Activated naive CD4-positive, alpha-beta T cell treated with anti-CD3 and anti-CD28 coated beads, Interleukin-2, amount 50 U/mL, for 72 hours (primary cell): ENCODE data around the gene ICOSLG. TPM values are rescaled to one million over a fixed set of nuclear protein-coding genes. Genes with fewer than 3 reads are reported as not detected.

Experiments
- ATAC-seq, 2 donors: fragments of 150-1000 bp; cut with Tn5 transposase; 2 replicates each; pipeline ENCODE4 v1.10.0; 2021; ENCODE audit warnings: mild to moderate bottlenecking in 2 of 2, moderate library complexity in 2 of 2
- DNase-seq, 2 donors: peaks; one replicate each; pipeline ENCODE4 v3.0.0; 2021 to 2022; ENCODE audit warnings: low spot score in 2 of 2
- H3K27ac Mint-ChIP-seq, 2 donors: one replicate each; pipeline ENCODE4 v1.8.0; 2022; ENCODE audit warnings: mild to moderate bottlenecking in 2 of 2, mixed read lengths in 2 of 2
- H3K36me3 Mint-ChIP-seq, 2 donors: one replicate each; pipeline ENCODE4 v1.8.0; 2022; ENCODE audit warnings: mixed read lengths in 2 of 2
- H3K9me3 Mint-ChIP-seq, 2 donors: one replicate each; pipeline ENCODE4 v1.8.0; 2022; ENCODE audit warnings: mixed read lengths in 2 of 2
- total RNA-seq, 2 donors: library from RNA; stranded (reverse); gene quantifications; one replicate each; pipeline ENCODE4 v1.2.3, GENCODE V29; 2022

The ICOSLG gene
- total RNA-seq, 2 donors from 2014 or later = 2.1 to 4.1 TPM

- Mint-ChIP-seq H3K9me3 (no peaks in the 10 kb centered on the region), H3K27ac (no peak overlapping the region), H3K36me3 (no peaks in the 10 kb centered on the region)
- ATAC-seq (no peak), DNase-seq (no peak)
These were observed 31.0 kb upstream of the ICOSLG start for GRCh38 chr21:44271558-44272283.

- H3K27ac Mint-ChIP-seq = no peak overlapping the region
- H3K36me3 Mint-ChIP-seq = no peaks in the 10 kb centered on the region
- DNase-seq = no peak
- no peak for ATAC-seq
- no peaks in the 10 kb centered on the region for H3K9me3 Mint-ChIP-seq
These were observed 28.3 kb upstream of the ICOSLG start for GRCh38 chr21:44269090-44269489.

GRCh38 chr21:44267655-44268142 is 27.0 kb upstream of the ICOSLG start:
- no peak overlapping the region for H3K27ac Mint-ChIP-seq
- peak in 1 of 2 donors; percentile 37 for ATAC-seq

GRCh38 chr21:44265734-44266270 is 25.1 kb upstream of the ICOSLG start:
- DNase-seq = no peak
- ATAC-seq = no peak
- no peaks in the 10 kb centered on the region for H3K36me3 Mint-ChIP-seq
- no peak overlapping the region for H3K27ac Mint-ChIP-seq
- H3K9me3 Mint-ChIP-seq = no peaks in the 10 kb centered on the region

More at GRCh38 chr21:44267655-44268142, 27.0 kb upstream of the ICOSLG start:
- Mint-ChIP-seq H3K9me3 (no peaks in the 10 kb centered on the region), H3K36me3 (no peaks in the 10 kb centered on the region)
- no peak for DNase-seq

- DNase-seq = no peak
These were observed 23.0 kb upstream of the ICOSLG start for GRCh38 chr21:44263768-44264167.

GRCh38 chr21:44263221-44263760 is 22.5 kb upstream of the ICOSLG start:
- no peak overlapping the region for H3K27ac Mint-ChIP-seq
- H3K36me3 Mint-ChIP-seq = no peaks in the 10 kb centered on the region
- H3K9me3 Mint-ChIP-seq = no peaks in the 10 kb centered on the region
- DNase-seq = no peak
- no peak for ATAC-seq

More at GRCh38 chr21:44263768-44264167, 23.0 kb upstream of the ICOSLG start:
- Mint-ChIP-seq H3K27ac (no peak overlapping the region), H3K9me3 (no peaks in the 10 kb centered on the region), H3K36me3 (no peaks in the 10 kb centered on the region)
- no peak for ATAC-seq

- H3K9me3 Mint-ChIP-seq = no peaks in the 10 kb centered on the region
- H3K27ac Mint-ChIP-seq = no peak overlapping the region
- ATAC-seq (no peak), DNase-seq (no peak)
- no peaks in the 10 kb centered on the region for H3K36me3 Mint-ChIP-seq
These were observed 21.8 kb upstream of the ICOSLG start for GRCh38 chr21:44262338-44263056.

- DNase-seq (no peak), ATAC-seq (no peak)
- H3K27ac Mint-ChIP-seq = peak within 1 kb of the TSS in 1 of 2 donors; percentile 46
- no peaks in the 10 kb centered on the region for H3K36me3 Mint-ChIP-seq
- no peaks in the 10 kb centered on the region for H3K9me3 Mint-ChIP-seq
These were observed 21.0 kb upstream of the ICOSLG start, which contains the start of gene DNMT3L for GRCh38 chr21:44261675-44262295. Gene DNMT3L, minus strand, starts transcription at chr21:44261897. Its CDS starts 638 bp downstream, at chr21:44261259.

GRCh38 chr21:44260791-44261631 is 20.3 kb upstream of the ICOSLG start:
- H3K9me3 Mint-ChIP-seq = no peaks in the 10 kb centered on the region
- ATAC-seq (no peak), DNase-seq (no peak)
- peak overlapping the region in 1 of 2 donors; percentile 46 for H3K27ac Mint-ChIP-seq
- no peaks in the 10 kb centered on the region for H3K36me3 Mint-ChIP-seq

GRCh38 chr21:44260066-44260465 is 19.3 kb upstream of the ICOSLG start:
- DNase-seq = no peak
- no peaks in the 10 kb centered on the region for H3K9me3 Mint-ChIP-seq
- no peak overlapping the region for H3K27ac Mint-ChIP-seq
- no peaks in the 10 kb centered on the region for H3K36me3 Mint-ChIP-seq
- ATAC-seq = no peak

- Mint-ChIP-seq H3K36me3 (no peaks in the 10 kb centered on the region), H3K9me3 (no peaks in the 10 kb centered on the region), H3K27ac (no peak overlapping the region)
- DNase-seq (no peak), ATAC-seq (no peak)
These were observed 18.5 kb upstream of the ICOSLG start for GRCh38 chr21:44259082-44259705.

GRCh38 chr21:44258056-44258725 is 17.4 kb upstream of the ICOSLG start:
- Mint-ChIP-seq H3K27ac (peak overlapping the region in 1 of 2 donors; percentile 14), H3K9me3 (no peaks in the 10 kb centered on the region), H3K36me3 (no peaks in the 10 kb centered on the region)
- ATAC-seq (no peak), DNase-seq (no peak)

- no peak for ATAC-seq
These were observed 14.8 kb upstream of the ICOSLG start for GRCh38 chr21:44255511-44255981.

GRCh38 chr21:44253832-44254710 is 13.3 kb upstream of the ICOSLG start:
- no peaks in the 10 kb centered on the region for H3K36me3 Mint-ChIP-seq
- no peak for ATAC-seq

More at GRCh38 chr21:44255511-44255981, 14.8 kb upstream of the ICOSLG start:
- Mint-ChIP-seq H3K36me3 (no peaks in the 10 kb centered on the region), H3K27ac (no peak overlapping the region), H3K9me3 (no peaks in the 10 kb centered on the region)
- DNase-seq = no peak

More at GRCh38 chr21:44253832-44254710, 13.3 kb upstream of the ICOSLG start:
- H3K27ac Mint-ChIP-seq = no peak overlapping the region
- DNase-seq = no peak
- H3K9me3 Mint-ChIP-seq = no peaks in the 10 kb centered on the region
